GM19043 (cell line): ENCODE measurements around the gene TRAPPC5.

Source experiments
- ATAC-seq: cut with Tn5 transposase; IDR thresholded peaks from one replicate; pipeline ENCODE4 v1.9.1; 2021; ENCODE audit warnings: low read depth; ENCODE audit not compliant: unreplicated experiment

TRAPPC5 gene

GRCh38 chr19:7645656-7646425 lies 34.8 kb upstream of the TRAPPC5 start:
- ATAC-seq: no peak

- ATAC-seq: no peak
Observed at GRCh38 chr19:7646426-7646700, 34.3 kb upstream of the TRAPPC5 start.

GRCh38 chr19:7647156-7647555 lies 33.5 kb upstream of the TRAPPC5 start:
- no peak for ATAC-seq

- ATAC-seq: no peak
Observed at GRCh38 chr19:7648265-7649014, 32.2 kb upstream of the TRAPPC5 start.

GRCh38 chr19:7650148-7650547 lies 30.5 kb upstream of the TRAPPC5 start:
- ATAC-seq: no peak

- ATAC-seq: no peak
Observed at GRCh38 chr19:7652061-7652641, 28.5 kb upstream of the TRAPPC5 start.

- ATAC-seq: no peak
Observed at GRCh38 chr19:7654401-7654800, 26.2 kb upstream of the TRAPPC5 start.

- no peak for ATAC-seq
Observed at GRCh38 chr19:7655581-7655980, 25.1 kb upstream of the TRAPPC5 start.

GRCh38 chr19:7657131-7657751 lies 23.4 kb upstream of the TRAPPC5 start:
- ATAC-seq: no peak

- ATAC-seq: no peak
Observed at GRCh38 chr19:7658219-7658686, 22.4 kb upstream of the TRAPPC5 start.

- no peak for ATAC-seq
Observed at GRCh38 chr19:7661744-7662538, 18.7 kb upstream of the TRAPPC5 start.

- ATAC-seq: no peak
Observed at GRCh38 chr19:7662657-7663056, 18.0 kb upstream of the TRAPPC5 start.

- no peak for ATAC-seq
Observed at GRCh38 chr19:7663706-7664105, 16.9 kb upstream of the TRAPPC5 start.

GRCh38 chr19:7665076-7665475 lies 15.6 kb upstream of the TRAPPC5 start:
- ATAC-seq: no peak

- ATAC-seq: no peak
Observed at GRCh38 chr19:7668842-7669241, 11.8 kb upstream of the TRAPPC5 start, which contains the start of gene RETN. Gene RETN, plus strand, starts transcription at chr19:7669049. Its CDS starts 278 bp downstream, at chr19:7669327.

- no peak for ATAC-seq
Observed at GRCh38 chr19:7669641-7670040, 11.0 kb upstream of the TRAPPC5 start.

- no peak for ATAC-seq
Observed at GRCh38 chr19:7670150-7670783, 10.4 kb upstream of the TRAPPC5 start.

- no peak for ATAC-seq
Observed at GRCh38 chr19:7670790-7671189, 9.8 kb upstream of the TRAPPC5 start.

GRCh38 chr19:7672522-7672921 lies 8.1 kb upstream of the TRAPPC5 start:
- ATAC-seq: no peak
